ENCODE measurements around the gene KCTD3.

DNA sequence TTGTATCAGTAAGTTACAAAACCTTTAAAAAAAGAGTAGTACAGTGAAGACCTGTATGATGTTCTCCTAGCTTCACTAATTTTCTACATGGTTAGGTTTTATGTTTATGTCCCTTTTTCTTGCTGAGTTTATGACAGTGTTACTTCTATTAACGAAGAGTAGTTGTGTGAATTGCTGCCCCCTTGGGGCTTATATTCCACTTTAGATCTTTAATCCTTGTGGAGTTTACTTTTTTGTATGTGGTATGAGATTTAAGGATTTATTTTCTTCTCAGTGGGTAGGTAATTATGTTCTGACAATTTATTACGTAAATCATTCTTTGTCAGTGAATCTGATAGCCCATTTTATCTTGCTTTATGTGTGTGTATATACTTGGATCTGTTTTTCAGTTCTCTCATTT is 14.8 kb downstream of the KCTD3 start:
- TF ChIP-seq FOXA1 (IDR thresholded peaks at IDR 0.05) (no peak), TARDBP (IDR thresholded peaks at IDR 0.05) (peak; percentile 89), LEF1 (IDR thresholded peaks at IDR 0.05; ENCODE audit: borderline replicate concordance) (peak; percentile 100), FOXK2 (IDR thresholded peaks at IDR 0.05) (no peak), FOXM1 (IDR thresholded peaks at IDR 0.05; ENCODE audit: borderline replicate concordance) (peak; percentile 96), BHLHE40 (IDR thresholded peaks at IDR 0.05; ENCODE audit: borderline replicate concordance) (no peak; the same call in 1 of the 2 replicates)
